Astrocyte (in vitro differentiated cells and primary cell): ENCODE measurements around the gene HOXD11. TPM values are rescaled to one million over a fixed set of nuclear protein-coding genes. Genes with fewer than 3 reads are reported as not detected.
A peak's percentile ranks its signal among the peaks of the same experiment; 100 is the strongest.

ENCODE experiments used
- DNase-seq: peaks from one replicate; pipeline ENCODE4 v3.0.0-alpha.2; 2010; ENCODE audit warnings: low read depth
- FAIRE-seq: peaks from 2 replicates; lab custom pipeline; 2011; peaks lifted over from hg19 to GRCh38; lab: Jason Lieb, UNC
- H2AFZ ChIP-seq: 2 replicates; pipeline ENCODE4 v1.6.0; 2012; ENCODE audit warnings: low read depth, low read length, inconsistent platforms
- H3K27ac ChIP-seq: 2 replicates; pipeline ENCODE4 v1.5.1; 2011; ENCODE audit warnings: low read depth, low read length, inconsistent platforms
- H3K27me3 ChIP-seq: 2 replicates; pipeline ENCODE4 v1.6.0; 2011; ENCODE audit warnings: low read length, inconsistent platforms; ENCODE audit not compliant: insufficient read depth
- H3K36me3 ChIP-seq: 2 replicates; pipeline ENCODE4 v1.5.1; 2011; ENCODE audit warnings: low read length, inconsistent platforms; ENCODE audit not compliant: insufficient read depth
- H3K4me1 ChIP-seq: 2 replicates; pipeline ENCODE4 v1.5.1; 2011; ENCODE audit warnings: low read length, inconsistent platforms; ENCODE audit not compliant: insufficient read depth
- H3K4me2 ChIP-seq: 2 replicates; pipeline ENCODE4 v1.6.0; 2012; ENCODE audit warnings: low read length, inconsistent platforms
- H3K4me3 ChIP-seq: 2 replicates; pipeline ENCODE4 v1.5.1; 2011; ENCODE audit warnings: low read depth, mild to moderate bottlenecking, low read length, inconsistent platforms; ENCODE audit not compliant: insufficient read depth
- H3K79me2 ChIP-seq: 2 replicates; pipeline ENCODE4 v1.6.0; 2012; ENCODE audit warnings: mild to moderate bottlenecking, low read length, inconsistent platforms; ENCODE audit not compliant: insufficient read depth
- H3K9ac ChIP-seq: 2 replicates; pipeline ENCODE4 v1.6.0; 2012; ENCODE audit warnings: mild to moderate bottlenecking, low read length, inconsistent platforms
- H3K9me3 ChIP-seq: 2 replicates; pipeline ENCODE4 v1.5.1; 2012; ENCODE audit warnings: low read depth, mild to moderate bottlenecking, low read length, inconsistent platforms; ENCODE audit not compliant: insufficient read depth
- H4K20me1 ChIP-seq: 2 replicates; pipeline ENCODE4 v1.6.0; 2012; ENCODE audit warnings: low read length, inconsistent platforms; ENCODE audit not compliant: insufficient read depth
- H3K27ac Mint-ChIP-seq: one replicate; pipeline ENCODE4 v1.8.0; 2021; ENCODE audit warnings: mild to moderate bottlenecking, mixed read lengths; ENCODE audit not compliant: unreplicated experiment
- H3K27me3 Mint-ChIP-seq: one replicate; pipeline ENCODE4 v1.8.0; 2021; ENCODE audit warnings: low read depth, mixed read lengths; ENCODE audit not compliant: unreplicated experiment
- H3K36me3 Mint-ChIP-seq: one replicate; pipeline ENCODE4 v1.8.0; 2021; ENCODE audit warnings: low read depth, mixed read lengths; ENCODE audit not compliant: unreplicated experiment
- H3K4me1 Mint-ChIP-seq: one replicate; pipeline ENCODE4 v1.8.0; 2021; ENCODE audit warnings: low read depth, mixed read lengths; ENCODE audit not compliant: unreplicated experiment
- H3K4me3 Mint-ChIP-seq: one replicate; pipeline ENCODE4 v1.8.0; 2021; ENCODE audit warnings: mild to moderate bottlenecking, moderate library complexity, mixed read lengths; ENCODE audit not compliant: unreplicated experiment
- H3K9me3 Mint-ChIP-seq: one replicate; pipeline ENCODE4 v1.8.0; 2021; ENCODE audit warnings: mild to moderate bottlenecking, mixed read lengths; ENCODE audit not compliant: unreplicated experiment
- CTCF ChIP-seq: IDR thresholded peaks from 2 replicates; pipeline ENCODE4 v1.5.1; 2011; ENCODE audit warnings: low read depth, mild to moderate bottlenecking, inconsistent platforms, low read length, moderate library complexity; ENCODE audit not compliant: insufficient read depth
- EZH2 ChIP-seq: IDR thresholded peaks from 2 replicates; pipeline ENCODE4 v1.6.1; 2012; ENCODE audit warnings: mild to moderate bottlenecking, low read length, inconsistent platforms; ENCODE audit not compliant: insufficient read depth
- total RNA-seq: library from RNA; stranded (reverse); gene quantifications from 2 replicates; pipeline ENCODE4 v1.2.1, GENCODE V29; 2021

The HOXD11 gene
- total RNA-seq, 1 donor from 2014 or later = not detected

GRCh38 chr2:176081837-176082524, 25.1 kb upstream of the HOXD11 start:
- peaks cover 20% of the 10 kb centered on the region for H4K20me1 ChIP-seq
- peaks cover 88% of the 10 kb centered on the region for H3K27me3 ChIP-seq
- H3K36me3 ChIP-seq = no peaks in the 10 kb centered on the region
- H3K36me3 Mint-ChIP-seq = peaks cover 5% of the 10 kb centered on the region
- peak overlapping the region; percentile 81 for H3K27ac Mint-ChIP-seq
- no peak overlapping the region for H3K27ac ChIP-seq
- TF ChIP-seq CTCF = no peak
- TF ChIP-seq EZH2 = peak; percentile 97
- no peak overlapping the region for H3K4me3 ChIP-seq
- H3K4me3 Mint-ChIP-seq = no peak overlapping the region
- H3K79me2 ChIP-seq = no peaks in the 10 kb centered on the region
- H3K27me3 Mint-ChIP-seq = peaks cover 79% of the 10 kb centered on the region
- peaks cover 36% of the 10 kb centered on the region for H3K9me3 Mint-ChIP-seq
- H3K9me3 ChIP-seq = peaks cover 3% of the 10 kb centered on the region
- H3K4me1 ChIP-seq = peaks cover 3% of the 10 kb centered on the region
- no peak for FAIRE-seq
- DNase-seq = no peak
- H3K4me1 Mint-ChIP-seq = peaks cover 5% of the 10 kb centered on the region
- H3K9ac ChIP-seq = no peak overlapping the region
- no peak overlapping the region for H2AFZ ChIP-seq
- no peak overlapping the region for H3K4me2 ChIP-seq

GRCh38 chr2:176082525-176082823, 24.6 kb upstream of the HOXD11 start:
- peaks cover 5% of the 10 kb centered on the region for H3K4me1 Mint-ChIP-seq
- Histone ChIP-seq H3K4me1 (peaks cover 3% of the 10 kb centered on the region), H3K9ac (no peak overlapping the region), H3K79me2 (no peaks in the 10 kb centered on the region), H2AFZ (no peak overlapping the region), H3K27ac (no peak overlapping the region), H3K27me3 (peaks cover 90% of the 10 kb centered on the region), H3K9me3 (peaks cover 3% of the 10 kb centered on the region), H4K20me1 (peaks cover 20% of the 10 kb centered on the region), H3K4me2 (no peak overlapping the region), H3K36me3 (no peaks in the 10 kb centered on the region), H3K4me3 (no peak overlapping the region)
- H3K4me3 Mint-ChIP-seq = no peak overlapping the region
- no peak overlapping the region for H3K27ac Mint-ChIP-seq
- peaks cover 6% of the 10 kb centered on the region for H3K36me3 Mint-ChIP-seq
- no peak for DNase-seq
- peaks cover 37% of the 10 kb centered on the region for H3K9me3 Mint-ChIP-seq
- no peak for FAIRE-seq
- TF ChIP-seq EZH2 (no peak), CTCF (no peak)
- peaks cover 79% of the 10 kb centered on the region for H3K27me3 Mint-ChIP-seq
